Vagina (tissue), 2 donors: ENCODE data around the gene FBXO8. TPM values are rescaled to one million over a fixed set of nuclear protein-coding genes. Genes with fewer than 3 reads are reported as not detected.

Experiments used
- DNase-seq, 2 donors: peaks; one replicate each; pipeline ENCODE4 v3.0.0-alpha.2; 2017; ENCODE audit errors: extremely low spot score in 2 of 2
- H3K27ac ChIP-seq: fragments of 200-600 bp; sonication (generic); one replicate; pipeline ENCODE4 v1.5.1; 2019
- H3K27me3 ChIP-seq: fragments of 200-600 bp; sonication (generic); one replicate; pipeline ENCODE4 v1.5.1; 2019
- H3K36me3 ChIP-seq, 2 donors: fragments of 200-600 bp; sonication (generic); one replicate each; pipeline ENCODE4 v1.5.1; 2017 to 2019
- H3K4me1 ChIP-seq: fragments of 200-600 bp; sonication (generic); one replicate; pipeline ENCODE4 v1.5.1; 2019
- H3K4me3 ChIP-seq, 2 donors: fragments of 200-600 bp; sonication (generic); 1 replicate in 1 of 2; 2 replicates in 1 of 2; pipeline ENCODE4 v1.5.1; 2016 to 2019
- H3K9me3 ChIP-seq: fragments of 200-600 bp; sonication (generic); one replicate; pipeline ENCODE4 v1.5.1; 2019
- CTCF ChIP-seq, 3 experiments: fragments of 450-650 bp in 2 of 3; fragments of 200-600 bp in 1 of 3; sonication (generic) in 1 of 3; IDR thresholded peaks; one replicate each; pipeline ENCODE4 v1.5.1; 2017 to 2019; ENCODE audit warnings: antibody characterized with exemption in 3 of 3, mild to moderate bottlenecking in 2 of 3, moderate library complexity in 2 of 3
- POLR2A ChIP-seq, 2 donors: fragments of 450-650 bp; IDR thresholded peaks; one replicate each; pipeline ENCODE4 v1.6.1; 2017; ENCODE audit warnings: antibody characterized with exemption in 2 of 2, mild to moderate bottlenecking in 2 of 2, moderate library complexity in 2 of 2
- POLR2AphosphoS5 ChIP-seq, 2 donors: sonication (generic); formaldehyde crosslinking; IDR thresholded peaks; one replicate each; pipeline ENCODE4 v1.9.0; 2017; ENCODE audit warnings: antibody characterized with exemption in 2 of 2, mild to moderate bottlenecking in 2 of 2, low read depth in 1 of 2; ENCODE audit not compliant: insufficient read depth in 1 of 2
- intact Hi-C: fragments of 100-400 bp; cut with DNase I; formaldehyde crosslinking; loops from one replicate; pipeline ENCODE4 v1.15.1; 2023
- total RNA-seq: library from RNA; depleted of rRNA; stranded (reverse); fragments of >200 nt; gene quantifications from one replicate; pipeline ENCODE4 v1.2.3, GENCODE V29; 2016

The FBXO8 gene
- total RNA-seq, 1 donor from 2014 or later = 24.3 TPM

- DNase-seq = no peak
- H3K4me3 ChIP-seq = peak overlapping the region in 1 of 2 donors; percentile 8
- no peaks in the 10 kb centered on the region for H3K9me3 ChIP-seq
- TF ChIP-seq POLR2AphosphoS5 (IDR thresholded peaks at IDR 0.05; ENCODE audit: insufficient read depth in 1 of 2, low read depth in 1 of 2) (no peak), POLR2A (IDR thresholded peaks at IDR 0.05) (no peak), CTCF (IDR thresholded peaks at IDR 0.05) (no peak)
- intact Hi-C loops = no loop called here
- no peak overlapping the region for H3K27ac ChIP-seq
- no peaks in the 10 kb centered on the region for H3K36me3 ChIP-seq
- peaks cover 31% of the 10 kb centered on the region for H3K27me3 ChIP-seq
- H3K4me1 ChIP-seq = peaks cover 40% of the 10 kb centered on the region
Measured at GRCh38 chr4:174214101-174214878, 69.2 kb downstream of the FBXO8 start.

- H3K36me3 ChIP-seq = no peaks in the 10 kb centered on the region
- H3K4me1 ChIP-seq = peaks cover 40% of the 10 kb centered on the region
- H3K27ac ChIP-seq = no peak overlapping the region
Measured at GRCh38 chr4:174213731-174214100, 69.8 kb downstream of the FBXO8 start.

GRCh38 chr4:174212061-174212460, 71.4 kb downstream of the FBXO8 start:
- no peak for TF ChIP-seq CTCF (IDR thresholded peaks at IDR 0.05)
- no peak for TF ChIP-seq POLR2A (IDR thresholded peaks at IDR 0.05)
- no peak for TF ChIP-seq POLR2AphosphoS5 (IDR thresholded peaks at IDR 0.05; ENCODE audit: insufficient read depth in 1 of 2, low read depth in 1 of 2)
- Histone ChIP-seq H3K4me1 (peaks cover 24% of the 10 kb centered on the region), H3K27ac (no peak overlapping the region), H3K9me3 (no peaks in the 10 kb centered on the region), H3K27me3 (peaks cover 31% of the 10 kb centered on the region), H3K36me3 (no peaks in the 10 kb centered on the region), H3K4me3 (no peak overlapping the region)
- DNase-seq = no peak
- intact Hi-C loops = no loop called here

More at GRCh38 chr4:174213731-174214100, 69.8 kb downstream of the FBXO8 start:
- peaks cover 31% of the 10 kb centered on the region for H3K27me3 ChIP-seq
- peak overlapping the region in 1 of 2 donors; percentile 8 for H3K4me3 ChIP-seq
- no peak for TF ChIP-seq POLR2A (IDR thresholded peaks at IDR 0.05)
- TF ChIP-seq POLR2AphosphoS5 (IDR thresholded peaks at IDR 0.05; ENCODE audit: insufficient read depth in 1 of 2, low read depth in 1 of 2) = no peak
- no peak for TF ChIP-seq CTCF (IDR thresholded peaks at IDR 0.05)
- intact Hi-C loops = no loop called here
- no peaks in the 10 kb centered on the region for H3K9me3 ChIP-seq
- no peak for DNase-seq

GRCh38 chr4:174211622-174212044, 71.8 kb downstream of the FBXO8 start:
- H3K27ac ChIP-seq = no peak overlapping the region
- peaks cover 20% of the 10 kb centered on the region for H3K4me1 ChIP-seq
- peaks cover 31% of the 10 kb centered on the region for H3K27me3 ChIP-seq
- TF ChIP-seq POLR2A (IDR thresholded peaks at IDR 0.05) = no peak
- no peak for TF ChIP-seq CTCF (IDR thresholded peaks at IDR 0.05)
- no peaks in the 10 kb centered on the region for H3K36me3 ChIP-seq
- intact Hi-C loops = no loop called here
- DNase-seq = no peak
- H3K9me3 ChIP-seq = no peaks in the 10 kb centered on the region
- no peak overlapping the region for H3K4me3 ChIP-seq

GRCh38 chr4:174210952-174211490, 72.4 kb downstream of the FBXO8 start:
- no peaks in the 10 kb centered on the region for H3K9me3 ChIP-seq
- no peak for TF ChIP-seq POLR2A (IDR thresholded peaks at IDR 0.05)
- no peak for TF ChIP-seq CTCF (IDR thresholded peaks at IDR 0.05)
- no peak for TF ChIP-seq POLR2AphosphoS5 (IDR thresholded peaks at IDR 0.05; ENCODE audit: insufficient read depth in 1 of 2, low read depth in 1 of 2)
- intact Hi-C loops = no loop called here
- H3K4me1 ChIP-seq = peaks cover 20% of the 10 kb centered on the region
- peaks cover 31% of the 10 kb centered on the region for H3K27me3 ChIP-seq
- no peaks in the 10 kb centered on the region for H3K36me3 ChIP-seq
- H3K4me3 ChIP-seq = no peak overlapping the region
- H3K27ac ChIP-seq = no peak overlapping the region
- no peak for DNase-seq
